Mesendoderm (in vitro differentiated cells): Measurements from ENCODE around the gene KLHL29.

ENCODE experiments used
- DNase-seq: peaks from one replicate; pipeline ENCODE4 v3.0.0; 2013
- H2AK5ac ChIP-seq: 2 replicates; pipeline ENCODE4 v1.6.1; 2013; ENCODE audit warnings: low read length, inconsistent platforms
- H2BK120ac ChIP-seq: 2 replicates; pipeline ENCODE4 v1.6.1; 2013; ENCODE audit warnings: low read depth, mild to moderate bottlenecking, low read length, moderate library complexity, mixed read lengths
- H2BK15ac ChIP-seq: replicated peaks from 2 replicates; pipeline ENCODE4 v1.6.1; 2013; ENCODE audit warnings: low read depth, mild to moderate bottlenecking, moderate library complexity
- H2BK5ac ChIP-seq: 2 replicates; pipeline ENCODE4 v1.6.1; 2013; ENCODE audit warnings: low read length, inconsistent platforms
- H3K18ac ChIP-seq: 2 replicates; pipeline ENCODE4 v1.6.1; 2013; ENCODE audit warnings: mild to moderate bottlenecking, low read length, mixed read lengths
- H3K23ac ChIP-seq: one replicate; pipeline ENCODE4 v1.6.1; 2013; ENCODE audit warnings: low read length
- H3K27ac ChIP-seq: 2 replicates; pipeline ENCODE4 v1.5.1; 2013; ENCODE audit warnings: low read depth, mild to moderate bottlenecking, inconsistent platforms, low read length, moderate library complexity
- H3K27me3 ChIP-seq: 2 replicates; pipeline ENCODE4 v1.6.1; 2013; ENCODE audit warnings: low read length, control low read depth, mild to moderate bottlenecking, inconsistent platforms; ENCODE audit not compliant: insufficient read depth, poor library complexity
- H3K36me3 ChIP-seq: 2 replicates; pipeline ENCODE4 v1.6.1; 2013; ENCODE audit warnings: low read length, inconsistent platforms; ENCODE audit not compliant: control insufficient read depth, insufficient read depth
- H3K4ac ChIP-seq: one replicate; pipeline ENCODE4 v1.6.1; 2013; ENCODE audit warnings: low read depth, mild to moderate bottlenecking, low read length, moderate library complexity
- H3K4me1 ChIP-seq: 2 replicates; pipeline ENCODE4 v1.6.1; 2013; ENCODE audit warnings: low read depth, low read length, inconsistent platforms; ENCODE audit not compliant: control insufficient read depth
- H3K4me2 ChIP-seq: 2 replicates; pipeline ENCODE4 v1.6.1; 2013; ENCODE audit warnings: low read length
- H3K4me3 ChIP-seq: 2 replicates; pipeline ENCODE4 v1.5.1; 2013; ENCODE audit warnings: mild to moderate bottlenecking, low read length
- H3K56ac ChIP-seq: one replicate; pipeline ENCODE4 v1.6.1; 2013; ENCODE audit warnings: low read length
- H3K79me1 ChIP-seq: 2 replicates; pipeline ENCODE4 v1.6.1; 2013; ENCODE audit warnings: low read length, inconsistent platforms
- H3K79me2 ChIP-seq: 2 replicates; pipeline ENCODE4 v1.6.1; 2013; ENCODE audit warnings: mild to moderate bottlenecking, low read length; ENCODE audit not compliant: control insufficient read depth, insufficient read depth
- H3K9ac ChIP-seq: 2 replicates; pipeline ENCODE4 v1.6.1; 2013; ENCODE audit warnings: low read length, inconsistent platforms
- H4K5ac ChIP-seq: one replicate; pipeline ENCODE4 v1.6.1; 2013; ENCODE audit warnings: low read length
- H4K8ac ChIP-seq: one replicate; pipeline ENCODE4 v1.6.1; 2013; ENCODE audit warnings: low read depth, mild to moderate bottlenecking, control low read depth, low read length, moderate library complexity
- whole genome bisulfite sequencing: extraction: QIAGEN DNeasy Blood & Tissue Kit; methylation state at CpG from one replicate; pipeline ENCODE4 v1.1.7; 2013; ENCODE audit warnings: low lambda C conversion rate, missing lambda C conversion rate; ENCODE audit not compliant: insufficient coverage; ENCODE audit errors: extremely low coverage; 5-methylcytosine and 5-hydroxymethylcytosine counted together

Gene KLHL29

GRCh38 chr2:23483791-23484190 lies 98.8 kb downstream of the KLHL29 start:
- Histone ChIP-seq H3K36me3 (no peaks in the 10 kb centered on the region), H4K8ac (no peak overlapping the region), H3K79me1 (no peaks in the 10 kb centered on the region), H2BK5ac (no peak overlapping the region), H3K4me2 (no peak overlapping the region), H3K27me3 (no peaks in the 10 kb centered on the region), H3K18ac (no peak overlapping the region), H3K4me3 (no peak overlapping the region), H3K23ac (no peak overlapping the region), H2BK120ac (no peak overlapping the region), H3K9ac (no peak overlapping the region), H3K79me2 (no peaks in the 10 kb centered on the region), H4K5ac (no peak overlapping the region), H2BK15ac (no peak overlapping the region), H2AK5ac (no peak overlapping the region), H3K56ac (no peak overlapping the region), H3K27ac (no peak overlapping the region), H3K4me1 (peaks cover 10% of the 10 kb centered on the region), H3K4ac (no peak overlapping the region)
- DNase-seq, result no peak
- no CpG with 5 or more reads among the region's 5 CpGs for WGBS

- no peaks in the 10 kb centered on the region for H3K27me3 ChIP-seq
- no peak overlapping the region for H4K8ac ChIP-seq
- no peak overlapping the region for H4K5ac ChIP-seq
- no peak overlapping the region for H2BK120ac ChIP-seq
- no peak overlapping the region for H3K18ac ChIP-seq
- H3K36me3 ChIP-seq, result no peaks in the 10 kb centered on the region
- H3K4ac ChIP-seq, result no peak overlapping the region
- DNase-seq, result no peak
- H3K9ac ChIP-seq, result no peak overlapping the region
- no peak overlapping the region for H3K4me2 ChIP-seq
- no CpG with 5 or more reads among the region's 8 CpGs for WGBS
- no peaks in the 10 kb centered on the region for H3K79me1 ChIP-seq
- no peak overlapping the region for H3K27ac ChIP-seq
- no peaks in the 10 kb centered on the region for H3K79me2 ChIP-seq
- no peak overlapping the region for H3K56ac ChIP-seq
- no peak overlapping the region for H2BK5ac ChIP-seq
- H3K23ac ChIP-seq, result peak overlapping the region; percentile 66
- no peak overlapping the region for H2BK15ac ChIP-seq
- H3K4me3 ChIP-seq, result no peak overlapping the region
- peaks cover 9% of the 10 kb centered on the region for H3K4me1 ChIP-seq
- H2AK5ac ChIP-seq, result no peak overlapping the region
Measured at GRCh38 chr2:23484275-23484674, 99.3 kb downstream of the KLHL29 start.

DNA sequence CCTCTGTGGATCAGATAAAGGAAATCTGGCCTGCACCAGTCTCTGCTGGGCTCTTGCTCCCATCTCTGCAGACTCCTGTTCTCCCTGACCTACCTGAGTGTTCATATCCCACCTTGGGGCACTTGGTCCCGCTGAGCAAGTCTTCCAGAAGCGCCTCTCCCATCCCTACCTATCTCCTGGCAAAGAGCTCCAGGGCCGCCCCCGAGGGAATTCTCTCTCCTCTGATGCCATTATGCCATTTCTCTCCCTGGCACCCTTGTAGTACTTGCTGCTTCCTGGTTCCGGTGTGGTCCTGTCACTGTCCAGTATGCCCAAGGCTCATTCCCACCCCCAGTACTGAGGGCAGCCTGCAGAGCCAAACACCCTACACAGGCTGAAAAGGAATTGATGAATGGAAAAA lies 99.8 kb downstream of the KLHL29 start:
- no peaks in the 10 kb centered on the region for H3K79me1 ChIP-seq
- no peak overlapping the region for H3K23ac ChIP-seq
- peaks cover 9% of the 10 kb centered on the region for H3K4me1 ChIP-seq
- WGBS, result no CpG with 5 or more reads among the region's 5 CpGs
- no peak overlapping the region for H2BK15ac ChIP-seq
- H3K18ac ChIP-seq, result no peak overlapping the region
- H3K4ac ChIP-seq, result no peak overlapping the region
- no peak overlapping the region for H3K4me2 ChIP-seq
- H2BK120ac ChIP-seq, result no peak overlapping the region
- no peak overlapping the region for H3K56ac ChIP-seq
- no peak overlapping the region for H2AK5ac ChIP-seq
- no peak overlapping the region for H3K9ac ChIP-seq
- H3K36me3 ChIP-seq, result no peaks in the 10 kb centered on the region
- no peaks in the 10 kb centered on the region for H3K79me2 ChIP-seq
- H3K4me3 ChIP-seq, result no peak overlapping the region
- no peak overlapping the region for H4K5ac ChIP-seq
- no peak overlapping the region for H4K8ac ChIP-seq
- H3K27ac ChIP-seq, result no peak overlapping the region
- DNase-seq, result no peak
- H2BK5ac ChIP-seq, result no peak overlapping the region
- H3K27me3 ChIP-seq, result no peaks in the 10 kb centered on the region

- H4K5ac ChIP-seq, result no peak overlapping the region
- no peak overlapping the region for H2BK120ac ChIP-seq
- H4K8ac ChIP-seq, result no peak overlapping the region
- DNase-seq, result no peak
- H2AK5ac ChIP-seq, result no peak overlapping the region
- no peak overlapping the region for H3K56ac ChIP-seq
- no peak overlapping the region for H3K18ac ChIP-seq
- H3K4me1 ChIP-seq, result peaks cover 9% of the 10 kb centered on the region
- H2BK5ac ChIP-seq, result no peak overlapping the region
- H3K36me3 ChIP-seq, result no peaks in the 10 kb centered on the region
- H3K4me3 ChIP-seq, result no peak overlapping the region
- no peak overlapping the region for H2BK15ac ChIP-seq
- no peak overlapping the region for H3K4ac ChIP-seq
- H3K9ac ChIP-seq, result no peak overlapping the region
- no peak overlapping the region for H3K23ac ChIP-seq
- WGBS, result no CpG with 5 or more reads among the region's 2 CpGs
- no peaks in the 10 kb centered on the region for H3K79me1 ChIP-seq
- no peaks in the 10 kb centered on the region for H3K79me2 ChIP-seq
- no peak overlapping the region for H3K27ac ChIP-seq
- H3K4me2 ChIP-seq, result no peak overlapping the region
- H3K27me3 ChIP-seq, result no peaks in the 10 kb centered on the region
Measured at GRCh38 chr2:23485261-23485660, 100.3 kb downstream of the KLHL29 start.

DNA sequence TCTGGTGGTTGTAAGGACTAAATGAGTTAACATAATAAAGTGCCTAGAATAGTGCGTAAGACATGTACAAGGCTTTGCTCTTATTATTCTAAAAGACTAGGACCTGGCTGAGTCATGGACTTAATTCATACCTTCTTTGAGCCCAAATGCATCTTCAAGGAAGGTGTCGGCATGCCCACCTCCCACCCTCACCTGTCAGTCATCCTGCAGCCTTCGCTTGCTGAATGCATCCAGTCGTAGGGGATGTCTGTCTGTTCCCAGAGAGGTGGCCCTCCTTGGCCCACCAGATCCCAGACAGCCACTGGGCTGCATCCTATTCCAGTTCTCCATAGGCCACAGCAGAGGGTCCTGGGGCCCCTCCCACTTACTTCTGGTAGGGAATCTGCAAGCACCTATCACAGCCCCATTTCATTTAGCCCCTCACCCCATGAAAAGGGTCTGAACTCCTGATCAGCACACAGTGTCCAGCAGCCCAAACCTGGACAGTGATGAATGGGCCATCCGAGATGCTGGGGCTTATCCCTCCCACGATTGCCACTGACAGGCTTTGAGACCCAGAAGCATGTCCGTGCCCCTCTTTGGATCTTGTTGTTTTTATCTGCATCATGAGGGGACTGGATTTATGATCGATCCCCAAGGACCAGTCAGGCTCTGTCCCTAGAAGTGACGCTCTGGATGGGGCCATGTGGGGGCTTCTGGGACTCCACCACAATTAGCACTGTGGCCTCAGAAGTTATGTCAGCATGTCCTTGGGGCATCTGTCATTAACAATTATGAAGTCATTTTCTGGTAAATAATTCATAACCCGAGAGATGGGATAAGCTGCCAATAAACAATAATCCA lies 101.1 kb downstream of the KLHL29 start:
- H2AK5ac ChIP-seq, result no peak overlapping the region
- H3K23ac ChIP-seq, result no peak overlapping the region
- H3K4ac ChIP-seq, result no peak overlapping the region
- no CpG with 5 or more reads among the region's 10 CpGs for WGBS
- peaks cover 3% of the 10 kb centered on the region for H3K4me1 ChIP-seq
- no peak overlapping the region for H3K56ac ChIP-seq
- H3K79me1 ChIP-seq, result no peaks in the 10 kb centered on the region
- no peak overlapping the region for H3K4me2 ChIP-seq
- no peak overlapping the region for H4K5ac ChIP-seq
- H3K27me3 ChIP-seq, result no peaks in the 10 kb centered on the region
- H3K36me3 ChIP-seq, result no peaks in the 10 kb centered on the region
- H4K8ac ChIP-seq, result no peak overlapping the region
- H2BK15ac ChIP-seq, result no peak overlapping the region
- H3K27ac ChIP-seq, result no peak overlapping the region
- no peak overlapping the region for H3K4me3 ChIP-seq
- DNase-seq, result no peak
- H2BK5ac ChIP-seq, result no peak overlapping the region
- no peak overlapping the region for H3K9ac ChIP-seq
- no peak overlapping the region for H2BK120ac ChIP-seq
- H3K18ac ChIP-seq, result no peak overlapping the region
- no peaks in the 10 kb centered on the region for H3K79me2 ChIP-seq

GRCh38 chr2:23486684-23487075 lies 101.7 kb downstream of the KLHL29 start:
- no peak overlapping the region for H3K9ac ChIP-seq
- no peak overlapping the region for H3K56ac ChIP-seq
- no peak overlapping the region for H4K5ac ChIP-seq
- no peak overlapping the region for H3K4ac ChIP-seq
- DNase-seq, result no peak
- no peak overlapping the region for H2BK120ac ChIP-seq
- H2BK15ac ChIP-seq, result no peak overlapping the region
- no CpG with 5 or more reads among the region's 5 CpGs for WGBS
- H3K79me1 ChIP-seq, result no peaks in the 10 kb centered on the region
- H3K79me2 ChIP-seq, result no peaks in the 10 kb centered on the region
- no peak overlapping the region for H2BK5ac ChIP-seq
- H3K23ac ChIP-seq, result no peak overlapping the region
- H3K4me2 ChIP-seq, result no peak overlapping the region
- no peak overlapping the region for H3K4me3 ChIP-seq
- no peaks in the 10 kb centered on the region for H3K36me3 ChIP-seq
- no peaks in the 10 kb centered on the region for H3K27me3 ChIP-seq
- no peak overlapping the region for H4K8ac ChIP-seq
- no peak overlapping the region for H2AK5ac ChIP-seq
- no peak overlapping the region for H3K18ac ChIP-seq
- no peak overlapping the region for H3K27ac ChIP-seq
- H3K4me1 ChIP-seq, result no peaks in the 10 kb centered on the region
